SU-DHL-6 (cell line): ENCODE results near the gene FRS2.

Experiments
- H2AFZ ChIP-seq: fragments of 200-600 bp; sonication (generic); 2 replicates; pipeline ENCODE4 v1.6.1; 2014; ENCODE audit warnings: low read depth, mild to moderate bottlenecking, moderate library complexity, mixed read lengths, antibody characterized with exemption, low read length; ENCODE audit not compliant: severe bottlenecking
- H3F3A ChIP-seq: fragments of 200-600 bp; shearing (Covaris generic); 2 replicates; pipeline ENCODE4 v1.6.0; 2016; ENCODE audit warnings: antibody characterized with exemption, mild to moderate bottlenecking; ENCODE audit not compliant: insufficient read depth
- H3K27ac ChIP-seq: fragments of 200-600 bp; sonication (generic); 2 replicates; pipeline ENCODE4 v1.5.1; 2016; ENCODE audit warnings: low read depth, mild to moderate bottlenecking, low read length, moderate library complexity, mixed read lengths
- H3K27me3 ChIP-seq: fragments of 200-600 bp; sonication (generic), shearing (Covaris generic); 2 replicates; pipeline ENCODE4 v1.6.0; 2014; ENCODE audit warnings: mild to moderate bottlenecking, low read length
- H3K36me3 ChIP-seq: fragments of 200-600 bp; sonication (generic); 2 replicates; pipeline ENCODE4 v1.6.1; 2014; ENCODE audit warnings: mild to moderate bottlenecking, low read length, mixed read lengths
- H3K4me2 ChIP-seq: fragments of 300-600, 200-600 bp; shearing (Covaris generic), sonication (generic); 2 replicates; pipeline ENCODE4 v1.6.0; 2014; ENCODE audit warnings: low read length, low read depth, mild to moderate bottlenecking; ENCODE audit not compliant: poor library complexity, severe bottlenecking
- H3K4me3 ChIP-seq: fragments of 200-600 bp; sonication (generic); 2 replicates; pipeline ENCODE4 v1.5.1; 2014; ENCODE audit warnings: antibody characterized with exemption, low read length, mild to moderate bottlenecking, mixed read lengths; ENCODE audit not compliant: insufficient read depth, poor library complexity, severe bottlenecking
- H3K79me2 ChIP-seq: fragments of 200-600 bp; sonication (generic); 2 replicates; pipeline ENCODE4 v1.6.1; 2014; ENCODE audit warnings: mild to moderate bottlenecking, low read length, moderate library complexity; ENCODE audit not compliant: insufficient read depth
- H3K9ac ChIP-seq: fragments of 200-600 bp; sonication (generic); 2 replicates; pipeline ENCODE4 v1.7.0; 2014; ENCODE audit warnings: mild to moderate bottlenecking, low read length
- H3K9me2 ChIP-seq: fragments of 200-600 bp; sonication (generic); replicated peaks from 2 replicates; pipeline ENCODE4 v1.6.1; 2014; ENCODE audit warnings: low read length; ENCODE audit not compliant: insufficient read depth
- H3K9me3 ChIP-seq: fragments of 200-600 bp; sonication (generic); 2 replicates; pipeline ENCODE4 v1.6.1; 2014; ENCODE audit warnings: low read length, mixed read lengths; ENCODE audit not compliant: insufficient read depth
- H4K20me1 ChIP-seq: fragments of 200-600 bp; sonication (generic); 2 replicates; pipeline ENCODE4 v1.6.1; 2014; ENCODE audit warnings: low read depth, mild to moderate bottlenecking, antibody characterized with exemption, low read length, moderate library complexity, mixed read lengths
- CTCF ChIP-seq: fragments of 200-600 bp; sonication (generic); IDR thresholded peaks from one replicate; pipeline ENCODE4 v1.5.1; 2017; ENCODE audit warnings: antibody characterized with exemption, mild to moderate bottlenecking, low read length, moderate library complexity; ENCODE audit not compliant: insufficient read depth, poor library complexity, severe bottlenecking
- EZH2phosphoT487 ChIP-seq: fragments of 200-600 bp; sonication (generic), shearing (Covaris generic); conservative IDR thresholded peaks from 2 replicates; pipeline ENCODE4 v1.6.1; 2018; ENCODE audit warnings: mild to moderate bottlenecking, antibody characterized with exemption, low read length, moderate library complexity, mixed read lengths

FRS2 gene

GRCh38 chr12:69501154-69501895 is 31.1 kb downstream of the FRS2 start:
- Histone ChIP-seq H3K4me2 (no peak overlapping the region), H4K20me1 (peaks cover 12% of the 10 kb centered on the region; the same call in 1 of the 2 replicates), H3K9me3 (no peaks in the 10 kb centered on the region), H3F3A (no peaks in the 10 kb centered on the region), H2AFZ (no peak overlapping the region), H3K4me3 (no peak overlapping the region), H3K9ac (no peak overlapping the region), H3K27me3 (no peaks in the 10 kb centered on the region), H3K36me3 (no peaks in the 10 kb centered on the region), H3K27ac (no peak overlapping the region), H3K79me2 (peaks cover 53% of the 10 kb centered on the region), H3K9me2 (no peaks in the 10 kb centered on the region)
- TF ChIP-seq CTCF (no peak), EZH2phosphoT487 (no peak)

GRCh38 chr12:69502345-69503081 is 32.3 kb downstream of the FRS2 start:
- Histone ChIP-seq H3K9me2 (no peaks in the 10 kb centered on the region), H3K9me3 (no peaks in the 10 kb centered on the region), H3K4me3 (no peak overlapping the region), H3K27me3 (no peaks in the 10 kb centered on the region), H3K9ac (no peak overlapping the region), H3K36me3 (no peaks in the 10 kb centered on the region), H4K20me1 (peaks cover 12% of the 10 kb centered on the region; the same call in 1 of the 2 replicates), H3K4me2 (no peak overlapping the region), H3K79me2 (peaks cover 64% of the 10 kb centered on the region), H3K27ac (no peak overlapping the region), H2AFZ (no peak overlapping the region), H3F3A (no peaks in the 10 kb centered on the region)
- TF ChIP-seq CTCF = no peak
- no peak for TF ChIP-seq EZH2phosphoT487

- Histone ChIP-seq H4K20me1 (peaks cover 18% of the 10 kb centered on the region), H3K9me3 (no peaks in the 10 kb centered on the region), H3K27me3 (no peaks in the 10 kb centered on the region), H3F3A (no peaks in the 10 kb centered on the region), H3K4me3 (no peak overlapping the region), H3K27ac (no peak overlapping the region), H2AFZ (no peak overlapping the region), H3K9ac (no peak overlapping the region), H3K9me2 (no peaks in the 10 kb centered on the region), H3K36me3 (no peaks in the 10 kb centered on the region), H3K4me2 (no peak overlapping the region), H3K79me2 (peaks cover 67% of the 10 kb centered on the region)
- TF ChIP-seq EZH2phosphoT487 = no peak
- TF ChIP-seq CTCF = no peak
Measured at GRCh38 chr12:69508091-69508490, 37.9 kb downstream of the FRS2 start.
